ENCODE results near the gene PFKFB4. TPM values are rescaled to one million over a fixed set of nuclear protein-coding genes. Genes with fewer than 3 reads are reported as not detected.

The PFKFB4 gene
- polyA plus RNA-seq, 1 experiment = 6.1 TPM

DNA sequence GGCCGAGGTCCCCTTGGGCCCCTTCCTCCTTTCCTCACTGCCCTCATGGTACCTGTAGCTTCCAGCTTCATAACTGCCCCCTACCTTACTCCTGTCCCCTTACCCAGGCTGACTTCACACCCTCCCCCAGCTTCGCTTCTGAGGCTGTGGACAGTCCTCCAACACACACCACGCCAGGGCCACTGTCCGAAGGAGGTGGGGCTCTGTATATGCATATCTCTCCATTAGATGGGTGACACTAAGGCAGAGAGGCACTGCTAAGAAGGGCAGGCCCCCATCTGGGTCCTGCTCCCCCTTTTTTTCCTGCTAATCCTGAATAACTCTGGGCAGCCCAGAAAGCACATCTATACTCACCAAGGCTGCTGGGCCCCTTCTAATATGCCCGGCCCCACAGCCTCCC, 39.6 kb upstream of the PFKFB4 start:
- CTCF ChIA-PET = no interaction called here
- no peak for TF ChIP-seq CTCF (IDR thresholded peaks at IDR 0.05; ENCODE audit: low read depth, low read length)
- H3K9me3 ChIP-seq (ENCODE audit: control insufficient read depth, insufficient read depth, low read length) = no peaks in the 10 kb centered on the region; the same call in 1 of the 2 replicates
- POLR2A ChIA-PET = interaction anchor here (1.8 kb wide), 1 partner anchor 39 kb away, joined by 10 read pairs; the partner anchor contains the start of gene SLC26A6
- no peak for DNase-seq (ENCODE audit: low read depth, low spot score)
- no peaks in the 10 kb centered on the region for H3K27me3 ChIP-seq (ENCODE audit: control insufficient read depth, insufficient read depth, low read length)
- no peak overlapping the region for H3K4me3 ChIP-seq (ENCODE audit: low read depth, low read length)
- peak overlapping the region; percentile 99 for H3K27ac ChIP-seq (ENCODE audit: low read depth, low read length)

GRCh38 chr3:48595526-48596121, 39.0 kb upstream of the PFKFB4 start:
- peak; percentile 48 for DNase-seq (ENCODE audit: low read depth, low spot score)
- Histone ChIP-seq H3K27ac (ENCODE audit: low read depth, low read length) (peak overlapping the region; percentile 99), H3K27me3 (ENCODE audit: control insufficient read depth, insufficient read depth, low read length) (no peaks in the 10 kb centered on the region), H3K4me3 (ENCODE audit: low read depth, low read length) (peak overlapping the region; percentile 65), H3K9me3 (ENCODE audit: control insufficient read depth, insufficient read depth, low read length) (no peaks in the 10 kb centered on the region; the same call in 1 of the 2 replicates)
- TF ChIP-seq CTCF (IDR thresholded peaks at IDR 0.05; ENCODE audit: low read depth, low read length) = no peak
- CTCF ChIA-PET = no interaction called here
- POLR2A ChIA-PET = interaction anchor here (1.8 kb wide), 1 partner anchor 40 kb away, joined by 10 read pairs; the partner anchor contains the start of gene SLC26A6

DNA sequence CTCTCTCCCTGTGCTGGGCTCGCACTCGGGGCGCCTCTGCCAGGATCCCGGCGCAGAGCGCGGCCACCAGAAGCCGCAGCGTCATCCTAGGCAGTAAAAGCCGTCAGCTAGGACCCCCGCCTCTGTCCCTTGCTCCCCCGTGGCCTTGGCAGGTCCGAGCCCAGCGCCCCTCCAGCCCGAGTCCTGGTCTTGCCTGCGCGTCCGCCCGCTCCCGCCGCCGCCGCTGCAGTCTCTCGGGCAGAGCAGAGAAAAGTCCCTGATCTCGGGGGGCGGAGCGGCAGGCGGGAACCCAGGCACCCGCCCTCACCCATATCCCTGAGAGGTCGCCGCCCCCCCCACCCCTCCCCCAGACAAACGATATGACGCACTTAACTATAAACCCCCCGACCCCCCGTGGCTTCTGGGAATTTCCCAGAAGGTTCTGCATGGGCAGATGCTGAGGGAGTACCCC, 38.5 kb upstream of the PFKFB4 start, which contains the start of gene COL7A1:
Gene COL7A1, minus strand, starts transcription at position 255 of the 451 bp plus-strand sequence. Its CDS starts 170 bp downstream, at position 85.
- no peak for TF ChIP-seq CTCF (IDR thresholded peaks at IDR 0.05; ENCODE audit: low read depth, low read length)
- H3K4me3 ChIP-seq (ENCODE audit: low read depth, low read length) = peak within 1 kb of the TSS; percentile 65
- POLR2A ChIA-PET = no interaction called here
- DNase-seq (ENCODE audit: low read depth, low spot score) = no peak
- CTCF ChIA-PET = no interaction called here
- H3K27me3 ChIP-seq (ENCODE audit: control insufficient read depth, insufficient read depth, low read length) = no peaks in the 10 kb centered on the region
- H3K9me3 ChIP-seq (ENCODE audit: control insufficient read depth, insufficient read depth, low read length) = no peaks in the 10 kb centered on the region; the same call in 1 of the 2 replicates
- H3K27ac ChIP-seq (ENCODE audit: low read depth, low read length) = peak within 1 kb of the TSS; percentile 99

DNA sequence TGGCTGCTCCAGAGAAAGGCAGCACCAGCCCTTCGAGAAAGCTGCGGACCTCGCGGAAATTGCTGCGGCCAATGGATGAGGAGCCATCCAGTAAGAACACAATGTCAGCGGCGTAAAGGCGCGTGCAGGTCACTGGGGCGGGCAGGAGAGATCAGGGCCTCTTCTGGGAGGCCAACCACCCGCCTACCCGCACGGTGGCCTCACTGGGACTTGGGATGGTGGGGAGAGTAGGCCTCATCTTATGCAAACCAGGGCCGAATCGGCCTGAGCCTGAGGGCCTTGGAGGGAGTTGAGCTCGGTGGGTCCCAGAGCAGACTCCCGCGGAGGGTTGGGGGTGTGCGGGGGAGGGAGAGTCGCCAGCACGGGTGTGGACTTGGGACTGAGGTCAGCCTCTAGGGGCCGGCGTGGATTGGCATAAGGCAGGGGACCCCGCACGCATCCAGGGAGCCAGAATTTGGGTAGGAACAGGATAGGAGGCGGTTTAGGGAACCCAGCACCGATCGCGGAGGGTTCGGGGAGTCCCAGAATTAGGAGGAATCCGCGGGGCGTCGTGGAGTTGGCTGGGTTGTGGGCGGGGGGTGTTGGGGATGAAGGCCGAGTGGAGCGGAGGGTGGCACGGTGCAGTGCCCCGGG, 37.9 kb upstream of the PFKFB4 start:
- peak overlapping the region; percentile 65 for H3K27ac ChIP-seq (ENCODE audit: low read depth, low read length)
- TF ChIP-seq CTCF (IDR thresholded peaks at IDR 0.05; ENCODE audit: low read depth, low read length) = no peak
- POLR2A ChIA-PET = no interaction called here
- H3K4me3 ChIP-seq (ENCODE audit: low read depth, low read length) = peak overlapping the region; percentile 65
- no peak for DNase-seq (ENCODE audit: low read depth, low spot score)
- no peaks in the 10 kb centered on the region; the same call in 1 of the 2 replicates for H3K9me3 ChIP-seq (ENCODE audit: control insufficient read depth, insufficient read depth, low read length)
- H3K27me3 ChIP-seq (ENCODE audit: control insufficient read depth, insufficient read depth, low read length) = no peaks in the 10 kb centered on the region
- CTCF ChIA-PET = no interaction called here

DNA sequence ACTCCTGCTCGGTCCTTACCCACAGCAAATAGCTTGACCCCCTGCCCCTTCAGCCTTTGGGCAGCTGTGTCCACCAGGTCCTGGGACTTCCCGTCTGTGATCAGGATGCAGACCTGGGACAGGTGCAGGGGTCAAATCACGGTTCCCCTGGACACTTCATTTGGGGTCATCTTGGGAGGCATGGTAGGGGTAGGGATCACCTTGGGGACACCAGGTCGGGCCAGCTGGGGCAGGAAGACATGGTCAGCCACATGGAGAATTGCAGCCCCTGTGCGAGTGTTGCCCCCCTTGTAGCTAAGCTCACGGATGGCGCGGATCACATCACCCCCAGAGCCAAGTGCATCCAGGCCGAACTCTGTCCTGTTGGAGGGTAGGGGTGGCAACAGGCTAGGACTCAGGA, 36.7 kb upstream of the PFKFB4 start:
- DNase-seq (ENCODE audit: low read depth, low spot score) = no peak
- Histone ChIP-seq H3K9me3 (ENCODE audit: control insufficient read depth, insufficient read depth, low read length) (no peaks in the 10 kb centered on the region; the same call in 1 of the 2 replicates), H3K27me3 (ENCODE audit: control insufficient read depth, insufficient read depth, low read length) (no peaks in the 10 kb centered on the region), H3K27ac (ENCODE audit: low read depth, low read length) (no peak overlapping the region), H3K4me3 (ENCODE audit: low read depth, low read length) (peak overlapping the region; percentile 65)
- ChIA-PET CTCF (no interaction called here), POLR2A (interaction anchor here (0.8 kb wide), 1 partner anchor 37 kb away, joined by 3 read pairs; the partner anchor contains the start of gene PFKFB4)
- no peak for TF ChIP-seq CTCF (IDR thresholded peaks at IDR 0.05; ENCODE audit: low read depth, low read length)
